ENCODE data around the gene KYNU. TPM values are rescaled to one million over a fixed set of nuclear protein-coding genes. Genes with fewer than 3 reads are reported as not detected.
"Not testable (repeated sequence)": the region's sequence is repeated elsewhere in the genome, so short reads cannot be mapped to it uniquely, and the experiment has no call there.

The KYNU gene
- total RNA-seq, 6 experiments from 2014 or later, result 0.17 to 0.63 (median 0.34) TPM; not detected in 1

DNA sequence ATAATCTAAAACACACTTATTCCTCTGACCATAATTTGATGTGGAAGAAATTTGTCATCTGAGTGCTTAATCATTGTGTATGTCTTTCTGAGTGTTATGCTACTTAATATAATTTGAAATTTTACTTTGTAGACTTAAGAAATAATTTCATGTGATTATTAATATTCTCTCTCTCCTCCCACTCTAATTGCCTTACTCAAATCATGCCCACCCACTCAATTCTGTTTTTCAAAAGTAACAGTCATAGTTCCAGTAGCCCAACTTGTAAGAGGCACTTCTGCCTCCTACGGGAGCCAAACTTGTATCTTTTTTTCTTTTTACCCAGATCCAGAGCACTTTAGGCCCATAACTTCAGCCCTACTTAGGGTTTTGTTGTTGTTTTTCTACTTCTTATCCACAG lies 18.5 kb upstream of the KYNU start:
- H3K4me3 Mint-ChIP-seq, result no peak overlapping the region
- DNase-seq, result no peak
- H3K4me1 Mint-ChIP-seq (ENCODE audit: low read depth), result peaks cover 32% of the 10 kb centered on the region
- H3K9me3 Mint-ChIP-seq, result no peaks in the 10 kb centered on the region
- H3K36me3 Mint-ChIP-seq (ENCODE audit: low read depth), result no peaks in the 10 kb centered on the region
- H3K27me3 Mint-ChIP-seq (ENCODE audit: insufficient read depth), result peaks cover 3% of the 10 kb centered on the region; the same call in 1 of the 2 replicates
- TF ChIP-seq, protein P1, sequence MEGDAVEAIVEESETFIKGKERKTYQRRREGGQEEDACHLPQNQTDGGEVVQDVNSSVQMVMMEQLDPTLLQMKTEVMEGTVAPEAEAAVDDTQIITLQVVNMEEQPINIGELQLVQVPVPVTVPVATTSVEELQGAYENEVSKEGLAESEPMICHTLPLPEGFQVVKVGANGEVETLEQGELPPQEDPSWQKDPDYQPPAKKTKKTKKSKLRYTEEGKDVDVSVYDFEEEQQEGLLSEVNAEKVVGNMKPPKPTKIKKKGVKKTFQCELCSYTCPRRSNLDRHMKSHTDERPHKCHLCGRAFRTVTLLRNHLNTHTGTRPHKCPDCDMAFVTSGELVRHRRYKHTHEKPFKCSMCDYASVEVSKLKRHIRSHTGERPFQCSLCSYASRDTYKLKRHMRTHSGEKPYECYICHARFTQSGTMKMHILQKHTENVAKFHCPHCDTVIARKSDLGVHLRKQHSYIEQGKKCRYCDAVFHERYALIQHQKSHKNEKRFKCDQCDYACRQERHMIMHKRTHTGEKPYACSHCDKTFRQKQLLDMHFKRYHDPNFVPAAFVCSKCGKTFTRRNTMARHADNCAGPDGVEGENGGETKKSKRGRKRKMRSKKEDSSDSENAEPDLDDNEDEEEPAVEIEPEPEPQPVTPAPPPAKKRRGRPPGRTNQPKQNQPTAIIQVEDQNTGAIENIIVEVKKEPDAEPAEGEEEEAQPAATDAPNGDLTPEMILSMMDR (IDR thresholded peaks at IDR 0.05), result no peak
- no peak overlapping the region for H3K27ac Mint-ChIP-seq

DNA sequence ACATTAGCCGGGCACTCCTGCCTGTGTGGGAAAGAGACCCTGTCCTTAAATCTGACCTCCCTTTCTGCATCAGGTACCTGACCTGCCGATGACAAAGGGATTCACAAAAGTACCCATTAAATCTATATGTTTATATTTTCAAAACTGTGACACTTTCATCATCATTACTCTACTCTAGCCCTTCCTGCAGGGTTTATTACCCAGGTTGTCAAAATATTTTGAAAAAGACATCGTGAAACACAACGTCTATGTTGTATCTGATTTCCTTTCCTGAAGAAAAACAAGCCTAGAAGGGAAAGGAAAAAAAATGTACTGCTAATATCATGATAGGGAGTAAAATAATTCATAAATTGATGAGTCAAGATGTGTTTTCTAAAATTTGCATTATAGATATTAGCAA lies 15.2 kb upstream of the KYNU start:
- TF ChIP-seq, protein P1 (IDR thresholded peaks at IDR 0.05), result no peak
- no peak for DNase-seq
- Mint-ChIP-seq H3K36me3 (ENCODE audit: low read depth) (no peaks in the 10 kb centered on the region), H3K9me3 (no peaks in the 10 kb centered on the region), H3K27me3 (ENCODE audit: insufficient read depth) (no peaks in the 10 kb centered on the region), H3K4me3 (no peak overlapping the region), H3K27ac (no peak overlapping the region), H3K4me1 (ENCODE audit: low read depth) (peaks cover 44% of the 10 kb centered on the region)

DNA sequence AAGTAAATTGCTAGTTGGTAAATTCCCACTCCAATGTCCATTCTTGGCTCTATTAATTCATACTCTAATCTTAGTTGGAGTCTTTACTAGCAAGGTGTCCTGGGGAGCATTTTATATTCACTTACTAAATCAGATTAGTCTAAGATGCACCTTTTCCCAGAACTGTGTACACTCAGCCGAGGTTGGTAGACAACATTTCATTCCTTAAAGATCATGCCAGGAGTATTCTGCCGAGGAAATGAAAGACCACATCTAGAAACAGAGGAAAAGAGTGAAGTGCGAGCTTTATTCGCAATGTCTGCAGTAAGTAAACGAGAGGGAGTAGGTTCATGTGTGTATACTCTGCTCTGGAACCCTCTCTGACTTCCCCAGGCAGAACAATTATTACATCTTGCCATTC lies 14.6 kb upstream of the KYNU start:
- H3K4me3 Mint-ChIP-seq, result no peak overlapping the region
- H3K27ac Mint-ChIP-seq, result no peak overlapping the region
- H3K4me1 Mint-ChIP-seq (ENCODE audit: low read depth), result peaks cover 44% of the 10 kb centered on the region
- H3K27me3 Mint-ChIP-seq (ENCODE audit: insufficient read depth), result no peaks in the 10 kb centered on the region
- H3K36me3 Mint-ChIP-seq (ENCODE audit: low read depth), result no peaks in the 10 kb centered on the region
- TF ChIP-seq, protein P1 (IDR thresholded peaks at IDR 0.05), result no peak
- H3K9me3 Mint-ChIP-seq, result no peaks in the 10 kb centered on the region
- DNase-seq, result no peak

DNA sequence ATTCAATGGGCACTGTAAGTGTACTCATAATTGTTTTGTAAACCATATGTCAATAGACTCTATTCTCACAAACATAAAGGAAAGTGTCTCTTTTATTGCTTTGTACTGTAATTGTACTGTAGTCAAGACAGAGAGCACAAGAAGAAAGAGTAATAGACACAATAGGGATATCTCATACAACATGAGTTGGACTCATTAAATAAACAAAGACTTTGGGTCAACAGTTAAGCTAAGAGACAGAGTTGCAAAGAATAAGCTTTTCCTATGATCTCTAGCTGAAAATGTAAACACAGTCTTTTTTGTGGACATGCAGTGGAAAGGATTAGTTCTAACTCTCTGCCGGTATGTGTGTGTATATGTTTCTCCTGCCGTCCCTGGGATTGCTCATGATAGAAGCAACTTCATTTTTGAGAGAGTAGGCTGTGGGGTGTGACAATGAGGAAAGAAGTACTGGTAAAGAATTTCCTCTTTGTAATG lies 13.9 kb upstream of the KYNU start:
- peak; percentile 17 for DNase-seq
- H3K27me3 Mint-ChIP-seq (ENCODE audit: insufficient read depth), result no peaks in the 10 kb centered on the region
- no peaks in the 10 kb centered on the region for H3K9me3 Mint-ChIP-seq
- peaks cover 39% of the 10 kb centered on the region for H3K4me1 Mint-ChIP-seq (ENCODE audit: low read depth)
- no peak overlapping the region; the same call in 1 of the 2 replicates for H3K4me3 Mint-ChIP-seq
- TF ChIP-seq, protein P1 (IDR thresholded peaks at IDR 0.05), result no peak
- peak overlapping the region; percentile 27 for H3K27ac Mint-ChIP-seq
- 0 out of 2 replicates have a peak, but pooled peaks cover 1% of the 10 kb centered on the region for H3K36me3 Mint-ChIP-seq (ENCODE audit: low read depth)

DNA sequence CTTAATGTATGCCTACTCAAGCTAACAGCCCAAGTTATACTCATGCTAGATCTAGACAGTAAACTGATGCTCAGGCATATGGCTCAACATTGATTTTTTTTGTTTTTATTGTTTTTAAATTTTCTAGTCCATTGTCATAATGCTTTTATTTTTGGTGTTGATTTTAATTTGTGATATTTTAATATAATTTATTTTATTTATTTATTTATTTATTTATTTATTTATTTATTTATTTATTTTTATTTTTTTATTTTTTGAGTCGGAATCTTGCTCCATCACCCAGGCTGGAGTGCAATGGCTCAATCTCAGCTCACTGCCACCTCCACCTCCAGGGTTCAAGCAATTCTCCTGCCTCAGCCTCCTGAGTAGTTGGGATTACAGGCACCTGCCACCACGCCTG lies 12.9 kb upstream of the KYNU start:
- not testable (repeated sequence) for H3K27ac Mint-ChIP-seq; H3K9me3 Mint-ChIP-seq; H3K27me3 Mint-ChIP-seq (ENCODE audit: insufficient read depth); H3K36me3 Mint-ChIP-seq (ENCODE audit: low read depth); H3K4me3 Mint-ChIP-seq; DNase-seq
- H3K4me1 Mint-ChIP-seq (ENCODE audit: low read depth), result peaks cover 39% of the 10 kb centered on the region

DNA sequence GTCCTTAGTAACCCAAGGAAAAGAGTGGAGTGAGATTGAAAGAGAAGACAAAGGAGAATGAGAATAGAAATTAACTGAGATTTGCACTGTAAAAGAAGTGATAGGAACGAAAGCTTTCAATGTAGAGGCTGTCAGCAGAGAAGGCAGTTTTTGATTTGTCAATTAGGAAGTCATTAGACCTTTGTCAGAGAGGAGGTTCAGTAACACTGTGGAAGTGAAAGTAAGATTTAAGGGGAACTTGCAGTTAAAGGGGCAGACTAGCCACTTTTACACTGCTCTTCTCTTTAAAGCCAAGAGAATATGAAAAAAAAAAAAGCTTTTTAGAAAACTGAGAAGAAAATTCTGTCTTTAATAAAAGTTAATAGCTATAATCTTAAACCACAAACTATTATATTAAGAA lies 11.5 kb upstream of the KYNU start:
- DNase-seq, result no peak
- Mint-ChIP-seq H3K4me1 (ENCODE audit: low read depth) (peaks cover 34% of the 10 kb centered on the region), H3K36me3 (ENCODE audit: low read depth) (0 out of 2 replicates have a peak, but pooled peaks cover 4% of the 10 kb centered on the region), H3K9me3 (no peaks in the 10 kb centered on the region), H3K4me3 (peak overlapping the region; percentile 61; the same call in 1 of the 2 replicates), H3K27me3 (ENCODE audit: insufficient read depth) (no peaks in the 10 kb centered on the region), H3K27ac (peak overlapping the region; percentile 44; the same call in 1 of the 2 replicates)
- TF ChIP-seq, protein P1 (IDR thresholded peaks at IDR 0.05), result no peak

Measured in HFFc6 (cell line).